Peyer's patch (tissue), 4 donors: ENCODE measurements around the gene PLEKHA6.

ENCODE experiments used
- CTCF ChIP-seq, 6 experiments: fragments of 450-650 bp in 4 of 6; fragments of 200-600 bp in 2 of 6; sonication (generic) in 1 of 6; IDR thresholded peaks; one replicate each; pipeline ENCODE4 v1.5.1; 2017 to 2019; ENCODE audit warnings: antibody characterized with exemption in 6 of 6, mild to moderate bottlenecking in 3 of 6, moderate library complexity in 1 of 6
- POLR2A ChIP-seq, 2 donors: fragments of 450-650 bp; IDR thresholded peaks; one replicate each; pipeline ENCODE4 v1.5.1; 2017; ENCODE audit warnings: antibody characterized with exemption in 2 of 2, mild to moderate bottlenecking in 2 of 2, moderate library complexity in 2 of 2

GRCh38 chr1:204390751-204391466, 31.2 kb upstream of the PLEKHA6 start:
- TF ChIP-seq CTCF (IDR thresholded peaks at IDR 0.05) (no peak), POLR2A (IDR thresholded peaks at IDR 0.05) (no peak)
